ENCODE data around the gene PGAM5.

Gene PGAM5

GRCh38 chr12:132710405-132711079 is at the start of gene PGAM5:
Gene PGAM5 (plus strand): TSS chr12:132710842. CDS start chr12:132710877, 35 bp downstream.
- peaks cover 30% of the 10 kb centered on the region for H3K4me1 Mint-ChIP-seq (ENCODE audit: low read depth)
- DNase-seq = peak; percentile 92
- no peaks in the 10 kb centered on the region for H3K27me3 Mint-ChIP-seq
- H3K4me3 Mint-ChIP-seq = peak within 1 kb of the TSS; percentile 89
- H3K36me3 Mint-ChIP-seq (ENCODE audit: low read depth) = peaks cover 61% of the 10 kb centered on the region
- peak within 1 kb of the TSS; percentile 88 for H3K27ac Mint-ChIP-seq
- peaks cover 14% of the 10 kb centered on the region for H3K9me3 Mint-ChIP-seq

GRCh38 chr12:132660996-132661395 is 49.6 kb upstream of the PGAM5 start:
- Mint-ChIP-seq H3K9me3 (no peaks in the 10 kb centered on the region), H3K27ac (peak overlapping the region; percentile 65), H3K27me3 (no peaks in the 10 kb centered on the region), H3K4me1 (ENCODE audit: low read depth) (peaks cover 26% of the 10 kb centered on the region), H3K36me3 (ENCODE audit: low read depth) (peaks cover 100% of the 10 kb centered on the region), H3K4me3 (no peak overlapping the region)
- no peak for DNase-seq

GRCh38 chr12:132661972-132662371 is 48.7 kb upstream of the PGAM5 start:
- H3K27me3 Mint-ChIP-seq = no peaks in the 10 kb centered on the region
- no peak overlapping the region for H3K4me3 Mint-ChIP-seq
- H3K9me3 Mint-ChIP-seq = no peaks in the 10 kb centered on the region
- DNase-seq = no peak
- peaks cover 100% of the 10 kb centered on the region for H3K36me3 Mint-ChIP-seq (ENCODE audit: low read depth)
- H3K27ac Mint-ChIP-seq = no peak overlapping the region
- H3K4me1 Mint-ChIP-seq (ENCODE audit: low read depth) = peaks cover 26% of the 10 kb centered on the region

GRCh38 chr12:132662901-132663755 is 47.5 kb upstream of the PGAM5 start:
- DNase-seq = no peak
- Mint-ChIP-seq H3K4me1 (ENCODE audit: low read depth) (peaks cover 26% of the 10 kb centered on the region), H3K27me3 (no peaks in the 10 kb centered on the region), H3K4me3 (no peak overlapping the region), H3K9me3 (no peaks in the 10 kb centered on the region), H3K27ac (peak overlapping the region; percentile 23), H3K36me3 (ENCODE audit: low read depth) (peaks cover 100% of the 10 kb centered on the region)

GRCh38 chr12:132664206-132665148 is 46.2 kb upstream of the PGAM5 start:
- Mint-ChIP-seq H3K9me3 (no peaks in the 10 kb centered on the region), H3K4me3 (no peak overlapping the region), H3K4me1 (ENCODE audit: low read depth) (peaks cover 26% of the 10 kb centered on the region), H3K27ac (peak overlapping the region; percentile 38), H3K36me3 (ENCODE audit: low read depth) (peaks cover 100% of the 10 kb centered on the region), H3K27me3 (no peaks in the 10 kb centered on the region)
- no peak for DNase-seq

GRCh38 chr12:132665149-132665491 is 45.5 kb upstream of the PGAM5 start:
- no peak for DNase-seq
- H3K36me3 Mint-ChIP-seq (ENCODE audit: low read depth) = peaks cover 100% of the 10 kb centered on the region
- peak overlapping the region; percentile 56 for H3K27ac Mint-ChIP-seq
- H3K4me3 Mint-ChIP-seq = no peak overlapping the region
- H3K9me3 Mint-ChIP-seq = no peaks in the 10 kb centered on the region
- H3K27me3 Mint-ChIP-seq = no peaks in the 10 kb centered on the region
- H3K4me1 Mint-ChIP-seq (ENCODE audit: low read depth) = peaks cover 22% of the 10 kb centered on the region

- Mint-ChIP-seq H3K27ac (no peak overlapping the region), H3K36me3 (ENCODE audit: low read depth) (peaks cover 96% of the 10 kb centered on the region), H3K9me3 (no peaks in the 10 kb centered on the region), H3K4me1 (ENCODE audit: low read depth) (peaks cover 16% of the 10 kb centered on the region), H3K27me3 (no peaks in the 10 kb centered on the region), H3K4me3 (no peak overlapping the region)
- DNase-seq = no peak
These were observed 44.8 kb upstream of the PGAM5 start for GRCh38 chr12:132665794-132666193.

- H3K36me3 Mint-ChIP-seq (ENCODE audit: low read depth) = peaks cover 96% of the 10 kb centered on the region
- H3K27ac Mint-ChIP-seq = no peak overlapping the region
- H3K4me3 Mint-ChIP-seq = no peak overlapping the region
- DNase-seq = no peak
- H3K27me3 Mint-ChIP-seq = no peaks in the 10 kb centered on the region
- no peaks in the 10 kb centered on the region for H3K4me1 Mint-ChIP-seq (ENCODE audit: low read depth)
- H3K9me3 Mint-ChIP-seq = no peaks in the 10 kb centered on the region
These were observed 42.2 kb upstream of the PGAM5 start for GRCh38 chr12:132668191-132669088.

GRCh38 chr12:132669166-132669879 is 41.3 kb upstream of the PGAM5 start:
- Mint-ChIP-seq H3K4me3 (no peak overlapping the region), H3K27me3 (no peaks in the 10 kb centered on the region), H3K36me3 (ENCODE audit: low read depth) (peaks cover 95% of the 10 kb centered on the region), H3K9me3 (no peaks in the 10 kb centered on the region), H3K27ac (no peak overlapping the region), H3K4me1 (ENCODE audit: low read depth) (no peaks in the 10 kb centered on the region)
- DNase-seq = no peak

GRCh38 chr12:132672116-132672515 is 38.5 kb upstream of the PGAM5 start:
- DNase-seq = no peak
- H3K9me3 Mint-ChIP-seq = no peaks in the 10 kb centered on the region
- H3K4me1 Mint-ChIP-seq (ENCODE audit: low read depth) = no peaks in the 10 kb centered on the region
- H3K27me3 Mint-ChIP-seq = no peaks in the 10 kb centered on the region
- H3K36me3 Mint-ChIP-seq (ENCODE audit: low read depth) = peaks cover 94% of the 10 kb centered on the region
- H3K4me3 Mint-ChIP-seq = no peak overlapping the region
- no peak overlapping the region for H3K27ac Mint-ChIP-seq

GRCh38 chr12:132672678-132673077 is 38.0 kb upstream of the PGAM5 start:
- Mint-ChIP-seq H3K4me1 (ENCODE audit: low read depth) (no peaks in the 10 kb centered on the region), H3K27me3 (no peaks in the 10 kb centered on the region), H3K27ac (no peak overlapping the region), H3K9me3 (no peaks in the 10 kb centered on the region), H3K4me3 (no peak overlapping the region), H3K36me3 (ENCODE audit: low read depth) (peaks cover 94% of the 10 kb centered on the region)
- no peak for DNase-seq

- H3K4me3 Mint-ChIP-seq = no peak overlapping the region
- no peak overlapping the region for H3K27ac Mint-ChIP-seq
- DNase-seq = no peak
- H3K4me1 Mint-ChIP-seq (ENCODE audit: low read depth) = no peaks in the 10 kb centered on the region
- peaks cover 93% of the 10 kb centered on the region for H3K36me3 Mint-ChIP-seq (ENCODE audit: low read depth)
- H3K9me3 Mint-ChIP-seq = no peaks in the 10 kb centered on the region
- H3K27me3 Mint-ChIP-seq = no peaks in the 10 kb centered on the region
These were observed 37.1 kb upstream of the PGAM5 start for GRCh38 chr12:132673288-132674179.

Measured in activated T-cell treated with anti-CD3 and anti-CD28 coated beads, Interleukin-2, amount 50 U/mL, for 24 hours (primary cell).